ENCODE results near the gene TFR2.

GRCh38 chr7:100571829-100572116, 69.6 kb downstream of the TFR2 start:
- TF ChIP-seq SUZ12 (IDR thresholded peaks at IDR 0.05; ENCODE audit: extremely low read depth, insufficient read depth, insufficient read length) (no peak), ZNF274 (IDR thresholded peaks at IDR 0.05; ENCODE audit: low read depth, low read length) (no peak), YY1 (IDR thresholded peaks at IDR 0.05; ENCODE audit: insufficient read depth, insufficient read length) (no peak)
